SK-N-MC (cell line): Measurements from ENCODE around the gene ZNF691.
"Not testable (repeated sequence)": the region's sequence is repeated elsewhere in the genome, so short reads cannot be mapped to it uniquely, and the experiment has no call there.

Source experiments
- EZH2 ChIP-seq: fragments of 200-600 bp; sonication (generic); IDR thresholded peaks from one replicate; pipeline ENCODE4 v1.6.1; 2017; ENCODE audit warnings: antibody characterized with exemption
- FOXP2 ChIP-seq: optimal IDR thresholded peaks from 2 replicates; pipeline ENCODE3; 2011; ENCODE audit warnings: mild to moderate bottlenecking, moderate library complexity; ENCODE audit not compliant: insufficient read depth; ENCODE audit errors: extremely low read length, control extremely low read depth
- POLR2AphosphoS5 ChIP-seq: IDR thresholded peaks from 2 replicates; pipeline ENCODE4 v1.6.1; 2012; ENCODE audit warnings: mild to moderate bottlenecking, low read depth, low read length, borderline replicate concordance

- TF ChIP-seq FOXP2, EZH2, POLR2AphosphoS5: not testable (repeated sequence)
Measured at GRCh38 chr1:42873108-42873507, 26.7 kb downstream of the ZNF691 start.
